ENCODE results near the gene TPPP.
A peak's percentile ranks its signal among the peaks of the same experiment; 100 is the strongest.

Gene TPPP

GRCh38 chr5:624118-624950 lies 68.8 kb downstream of the TPPP start:
- no peak for DNase-seq (ENCODE audit: low read depth)

DNA sequence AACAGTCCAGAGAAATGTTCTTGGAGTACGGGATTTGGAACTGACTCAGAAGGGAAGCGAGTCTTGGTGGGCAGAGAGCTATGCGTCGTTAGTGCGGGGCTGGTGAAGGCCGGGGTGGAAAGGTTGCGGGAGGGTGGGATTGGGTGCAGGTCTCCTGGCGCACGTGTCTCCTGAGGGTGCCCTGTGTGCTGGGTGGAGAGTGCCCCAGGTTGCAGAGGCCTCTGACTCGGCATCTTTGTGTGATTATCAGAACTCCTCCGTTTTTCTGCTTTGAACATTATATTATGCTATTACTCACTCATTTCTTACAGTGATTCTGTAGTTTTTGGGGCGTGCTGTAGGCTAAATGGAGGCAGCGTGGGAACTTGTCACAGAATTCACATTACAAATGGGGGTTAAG lies 69.6 kb downstream of the TPPP start:
- DNase-seq (ENCODE audit: low read depth) = no peak

DNA sequence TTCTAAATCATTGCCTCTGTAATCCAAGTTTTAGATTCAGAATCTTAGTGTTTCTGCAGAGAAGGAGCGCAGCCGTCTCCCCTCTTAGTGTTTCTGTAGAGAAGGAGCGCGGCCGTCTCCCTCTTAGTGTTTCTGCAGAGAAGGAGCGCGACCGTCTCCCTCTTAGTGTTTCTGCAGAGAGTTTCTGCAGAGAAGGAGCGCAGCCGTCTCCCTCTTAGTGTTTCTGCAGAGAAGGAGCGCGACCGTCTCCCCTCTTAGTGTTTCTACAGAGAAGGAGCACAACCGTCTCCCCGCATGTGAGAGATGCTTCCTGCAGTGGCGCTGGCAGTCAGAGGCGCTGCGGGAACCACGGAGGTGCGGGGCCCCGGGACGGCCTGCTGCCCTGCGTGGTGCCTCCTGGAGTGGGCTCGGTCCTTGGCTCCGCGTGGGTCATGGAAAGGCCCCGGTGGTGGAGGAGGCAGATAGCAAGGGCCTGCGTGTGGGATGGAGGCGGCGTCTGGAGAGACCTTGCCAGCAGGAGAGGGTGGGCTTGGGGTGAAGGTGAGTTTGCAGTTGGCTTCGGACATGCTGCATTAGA lies 70.1 kb downstream of the TPPP start:
- no peak for DNase-seq (ENCODE audit: low read depth)

GRCh38 chr5:622359-622758 lies 70.8 kb downstream of the TPPP start:
- DNase-seq (ENCODE audit: low read depth) = no peak

DNA sequence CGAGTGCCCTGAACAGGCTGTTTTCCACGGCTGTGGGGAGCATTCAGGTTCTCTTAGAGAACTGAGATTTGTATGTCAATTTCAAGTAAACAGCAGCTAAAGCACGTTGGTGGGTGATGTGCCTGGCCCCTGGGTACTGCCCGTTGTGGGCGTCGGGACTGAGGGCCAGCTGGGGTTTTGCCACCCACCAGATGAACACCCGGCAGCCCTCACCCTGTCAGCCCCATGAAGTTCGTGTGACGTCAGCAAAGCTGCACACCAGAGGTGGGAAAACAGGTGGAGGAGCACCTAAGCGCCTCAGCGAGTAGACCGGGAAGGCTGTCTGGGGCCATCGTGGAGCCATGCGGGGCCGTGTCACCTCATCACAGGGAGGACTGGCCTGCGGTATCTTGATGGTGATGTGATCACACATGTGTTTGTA lies 71.8 kb downstream of the TPPP start:
- DNase-seq (ENCODE audit: low read depth) = no peak

- no peak for DNase-seq (ENCODE audit: low read depth)
Observed at GRCh38 chr5:620586-621180, 72.5 kb downstream of the TPPP start.

- no peak for DNase-seq (ENCODE audit: low read depth)
Observed at GRCh38 chr5:620152-620551, 73.0 kb downstream of the TPPP start.

DNA sequence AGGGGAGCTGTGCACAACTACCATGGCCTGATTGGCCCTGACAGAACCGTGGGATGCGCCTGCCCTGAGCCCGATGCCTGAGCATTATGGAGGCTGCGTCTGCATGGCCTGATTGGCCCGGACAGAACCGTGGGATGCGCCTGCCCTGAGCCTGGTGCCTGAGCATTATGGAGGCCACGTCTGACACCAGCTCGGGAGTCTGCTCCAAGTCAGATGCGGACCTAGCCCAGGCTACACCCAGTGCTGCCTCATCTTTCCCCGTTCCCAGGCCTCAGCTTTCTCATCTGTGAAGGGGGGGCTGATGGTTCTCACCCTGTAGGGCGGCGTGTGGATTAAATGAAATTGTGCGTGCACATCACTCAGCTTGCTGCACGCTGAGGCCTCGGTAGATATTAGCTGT lies 73.7 kb downstream of the TPPP start:
- no peak for DNase-seq (ENCODE audit: low read depth)

- DNase-seq (ENCODE audit: low read depth) = no peak
Observed at GRCh38 chr5:618450-618849, 74.7 kb downstream of the TPPP start.

- DNase-seq (ENCODE audit: low read depth) = no peak
Observed at GRCh38 chr5:617896-618295, 75.3 kb downstream of the TPPP start.

GRCh38 chr5:616484-617039 lies 76.6 kb downstream of the TPPP start:
- no peak for DNase-seq (ENCODE audit: low read depth)

DNA sequence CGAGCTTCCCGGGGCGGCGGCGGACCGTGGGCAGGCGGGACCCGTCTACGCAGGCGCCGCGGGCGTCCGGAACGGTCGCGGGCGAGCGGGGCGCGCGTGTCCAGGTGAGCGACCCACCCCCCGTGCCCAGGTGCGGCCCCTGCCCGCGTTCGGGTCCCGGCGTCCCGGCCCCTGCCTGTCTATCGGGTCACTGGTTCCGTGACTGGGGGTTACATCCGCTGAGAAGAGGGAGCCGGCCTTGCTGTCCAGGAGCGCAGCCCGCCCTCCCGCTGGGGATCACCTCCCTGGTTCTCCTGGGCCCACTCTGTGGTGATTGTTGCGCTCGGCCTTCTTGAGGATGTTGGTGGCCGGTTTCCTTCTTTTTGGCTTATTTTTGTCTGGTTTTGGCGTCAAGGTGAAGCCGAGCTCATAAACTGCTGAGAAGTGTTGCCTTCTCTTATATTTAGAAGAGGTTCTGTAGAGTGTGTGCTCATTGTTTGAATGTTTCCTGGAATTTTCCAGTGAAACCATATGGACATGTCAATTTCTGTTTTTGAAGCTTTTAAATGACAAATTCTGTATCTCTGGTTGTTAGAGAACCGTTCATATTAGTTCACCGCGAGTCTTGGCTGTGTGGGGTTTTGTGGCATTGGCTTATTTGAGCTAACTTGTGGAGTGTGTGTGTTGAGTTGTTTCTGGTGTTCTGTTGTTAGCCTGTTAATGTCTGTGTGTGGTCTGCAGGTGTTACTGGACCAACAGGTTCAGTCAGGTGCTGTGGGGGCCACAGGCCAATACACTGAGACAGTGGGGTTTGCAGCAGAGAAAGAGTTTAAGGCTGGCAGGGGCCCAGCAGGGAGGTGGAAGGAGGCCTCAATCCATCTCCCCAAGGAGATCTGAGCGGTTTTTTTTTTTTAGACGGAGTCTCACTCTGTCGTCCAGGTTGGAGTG lies 80.4 kb downstream of the TPPP start:
- no peak for DNase-seq (ENCODE audit: low read depth)

DNA sequence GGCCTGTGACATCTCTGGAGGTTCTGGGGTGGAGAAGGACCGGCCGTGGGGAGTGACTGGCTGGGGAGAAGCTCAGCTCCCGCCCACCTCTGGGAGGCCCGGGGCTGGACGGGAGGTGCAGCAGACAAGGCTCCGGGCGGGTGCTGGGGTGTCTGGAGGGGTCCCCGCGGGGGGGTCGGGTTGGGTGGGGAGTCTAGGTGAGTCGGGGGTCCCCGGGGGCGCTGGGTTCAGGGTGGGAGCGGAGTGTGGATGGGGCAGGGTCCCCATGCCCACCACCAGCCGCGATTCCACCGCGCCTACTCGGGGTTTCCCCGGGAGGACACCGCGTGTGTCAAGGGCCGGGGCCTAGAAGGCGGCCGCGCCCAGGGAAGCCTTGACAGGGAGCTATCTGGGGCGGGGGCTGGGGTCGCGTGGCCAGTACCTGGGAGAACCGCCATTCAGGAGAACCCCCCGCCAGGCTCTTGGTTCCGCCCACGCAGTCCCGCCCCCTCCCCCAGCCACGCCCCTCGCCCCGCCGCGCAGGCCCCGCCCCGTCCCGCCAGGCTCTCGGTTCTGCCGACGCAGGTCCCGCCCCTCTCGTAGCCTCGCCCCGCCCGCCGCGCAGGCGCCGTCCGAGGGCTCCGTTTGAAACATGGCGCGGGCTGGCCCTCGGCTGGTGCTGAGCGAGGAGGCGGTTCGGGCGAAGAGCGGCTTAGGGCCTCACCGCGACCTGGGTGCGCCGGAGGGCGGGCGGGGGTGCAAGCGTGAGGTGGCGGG lies 81.2 kb downstream of the TPPP start, which contains the start of gene CEP72:
CEP72 (plus strand) TSS at position 610 of the 756 bp plus-strand sequence; CDS start at position 632, 22 bp downstream.
- peak; percentile 93 for DNase-seq (ENCODE audit: low read depth)

DNA sequence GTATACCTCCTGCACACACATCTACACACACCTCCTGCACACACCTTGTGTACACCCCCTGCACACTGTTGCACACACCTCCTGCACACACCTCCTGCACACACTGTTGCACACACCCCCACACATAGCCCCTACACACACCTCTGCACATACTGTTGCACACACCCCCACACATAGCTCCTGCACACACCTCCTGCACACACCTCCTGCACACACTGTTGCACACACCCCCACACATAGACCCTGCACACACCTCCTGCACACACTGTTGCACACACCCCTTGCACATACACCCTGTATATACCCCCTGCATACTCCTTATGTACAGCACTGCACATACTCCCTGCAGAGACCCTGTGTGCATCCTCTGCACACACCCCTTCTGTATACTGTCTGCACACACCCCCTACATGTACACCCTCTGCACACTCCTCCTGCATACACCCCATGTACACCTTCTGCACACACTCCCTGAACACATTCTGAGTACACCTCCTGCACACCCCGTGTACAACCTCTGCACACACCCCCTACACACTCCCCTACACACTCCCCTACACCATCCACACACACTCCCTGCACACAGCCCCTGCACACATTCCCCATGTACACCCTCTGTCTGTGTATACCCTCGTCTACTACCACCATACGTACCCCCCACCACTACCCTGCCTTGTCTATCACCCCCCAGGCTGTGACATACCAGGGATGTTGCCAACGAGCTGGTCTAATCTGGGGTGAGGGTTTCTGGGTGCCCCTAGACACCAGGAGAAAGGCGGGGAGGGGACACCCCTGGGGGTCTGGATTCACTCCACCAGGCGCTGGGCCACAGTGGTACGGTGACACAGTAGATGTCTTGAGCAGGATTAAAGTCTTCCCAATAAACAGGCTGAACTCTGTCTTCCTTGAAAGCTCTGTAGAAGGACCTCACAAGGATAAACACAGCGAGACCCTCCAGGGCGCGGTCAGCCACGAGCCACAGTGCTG lies 82.1 kb downstream of the TPPP start:
- no peak for DNase-seq (ENCODE audit: low read depth)

- no peak for DNase-seq (ENCODE audit: low read depth)
Observed at GRCh38 chr5:610011-610743, 83.0 kb downstream of the TPPP start.

All from activated T-cell treated with anti-CD3 and anti-CD28 coated beads for 48 hours (primary cell).